HG02763 (cell line): ENCODE data around the gene TMEM214.

Source experiments
- ATAC-seq: cut with Tn5 transposase; IDR thresholded peaks from one replicate; pipeline ENCODE4 v1.9.1; 2021; ENCODE audit warnings: mild to moderate bottlenecking, moderate library complexity; ENCODE audit not compliant: unreplicated experiment

Gene TMEM214

GRCh38 chr2:27009083-27009482, 23.7 kb upstream of the TMEM214 start:
- no peak for ATAC-seq

- no peak for ATAC-seq
These were observed 23.0 kb upstream of the TMEM214 start for GRCh38 chr2:27009716-27010115.

- ATAC-seq = no peak
These were observed 22.6 kb upstream of the TMEM214 start for GRCh38 chr2:27010139-27010538.

- ATAC-seq = no peak
These were observed 19.0 kb upstream of the TMEM214 start for GRCh38 chr2:27013738-27014137.

GRCh38 chr2:27014771-27015433, 17.9 kb upstream of the TMEM214 start:
- ATAC-seq = no peak

GRCh38 chr2:27016801-27017325, 15.9 kb upstream of the TMEM214 start:
- no peak for ATAC-seq

GRCh38 chr2:27018142-27018541, 14.6 kb upstream of the TMEM214 start:
- ATAC-seq = no peak

- no peak for ATAC-seq
These were observed 13.3 kb upstream of the TMEM214 start for GRCh38 chr2:27019459-27019858.

- ATAC-seq = no peak
These were observed 12.6 kb upstream of the TMEM214 start for GRCh38 chr2:27019931-27020855.

GRCh38 chr2:27021253-27022049, 11.3 kb upstream of the TMEM214 start:
- no peak for ATAC-seq

GRCh38 chr2:27023740-27024139, 9.0 kb upstream of the TMEM214 start:
- ATAC-seq = no peak

- no peak for ATAC-seq
These were observed 8.6 kb upstream of the TMEM214 start for GRCh38 chr2:27024188-27024587.

GRCh38 chr2:27024812-27025211, 8.0 kb upstream of the TMEM214 start:
- ATAC-seq = no peak

- ATAC-seq = no peak
These were observed 7.4 kb upstream of the TMEM214 start for GRCh38 chr2:27025281-27025800.

- no peak for ATAC-seq
These were observed 6.6 kb upstream of the TMEM214 start for GRCh38 chr2:27025861-27026851.

- ATAC-seq = no peak
These were observed 5.5 kb upstream of the TMEM214 start for GRCh38 chr2:27027211-27027651.

GRCh38 chr2:27029051-27029450, 3.7 kb upstream of the TMEM214 start:
- ATAC-seq = no peak

- ATAC-seq = no peak
These were observed 588 bp downstream of the TMEM214 start for GRCh38 chr2:27033253-27033852.

- ATAC-seq = no peak
These were observed 5.2 kb downstream of the TMEM214 start for GRCh38 chr2:27038012-27038411.
